HG03575 (cell line): Measurements from ENCODE around the gene NAXE.
"Not testable (repeated sequence)": the region's sequence is repeated elsewhere in the genome, so short reads cannot be mapped to it uniquely, and the experiment has no call there.

Experiments
- ATAC-seq: cut with Tn5 transposase; IDR thresholded peaks from one replicate; pipeline ENCODE4 v1.9.1; 2021; ENCODE audit not compliant: unreplicated experiment, insufficient number of reproducible peaks, low FRiP score; ENCODE audit errors: extremely low read depth

The NAXE gene

DNA sequence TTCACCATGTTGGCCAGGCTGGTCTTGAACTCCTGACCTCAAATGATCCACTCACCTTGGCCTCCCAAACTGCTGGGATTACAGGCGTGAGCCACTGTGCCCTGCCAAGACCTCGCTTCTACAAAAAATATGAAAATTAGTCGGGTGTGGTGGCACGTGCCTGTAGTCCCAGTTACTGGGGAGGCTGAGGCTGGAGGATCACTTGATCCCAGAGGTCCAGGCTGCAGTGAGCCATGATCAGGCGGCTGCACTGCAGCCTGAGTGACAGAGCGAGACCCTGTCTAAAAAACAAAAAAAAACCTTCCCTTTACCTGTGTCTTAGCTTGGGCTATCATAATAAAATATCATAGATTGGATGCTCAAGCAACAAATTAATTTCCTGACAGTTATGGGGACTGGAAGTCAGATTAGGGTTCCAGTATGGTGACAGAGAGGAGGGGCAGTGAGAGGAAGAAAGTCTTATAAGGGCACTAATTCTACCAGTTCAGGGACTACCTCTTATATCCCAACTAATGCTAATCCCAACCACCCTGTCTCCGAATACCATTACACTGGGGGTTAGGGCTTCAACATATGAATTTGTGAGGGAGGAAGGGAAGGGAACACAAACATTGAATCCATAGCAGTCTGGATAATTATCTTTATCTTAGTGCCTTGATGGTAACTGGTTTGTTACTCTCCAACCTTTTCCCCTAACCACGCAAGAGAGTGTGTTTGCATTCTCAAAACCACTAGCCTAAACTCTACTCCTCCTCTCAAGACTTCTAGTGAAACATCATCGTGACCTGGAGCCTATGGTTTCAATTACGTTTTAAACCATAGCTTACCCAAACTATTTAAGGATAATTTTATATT is 1.0 kb upstream of the NAXE start:
- no peak for ATAC-seq

DNA sequence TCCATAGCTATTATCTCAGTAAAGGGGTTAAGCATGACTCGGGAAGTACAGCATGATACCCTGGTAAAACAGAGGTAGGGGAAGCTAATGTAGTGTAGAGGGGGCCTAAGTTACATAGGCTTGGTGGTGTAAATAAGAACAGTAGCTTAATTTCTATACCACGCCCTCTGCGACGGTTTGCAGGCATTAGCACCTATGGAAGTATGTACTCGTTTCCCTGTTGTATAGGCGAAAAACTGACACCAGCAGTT is 470 bp upstream of the NAXE start:
- ATAC-seq: no peak

DNA sequence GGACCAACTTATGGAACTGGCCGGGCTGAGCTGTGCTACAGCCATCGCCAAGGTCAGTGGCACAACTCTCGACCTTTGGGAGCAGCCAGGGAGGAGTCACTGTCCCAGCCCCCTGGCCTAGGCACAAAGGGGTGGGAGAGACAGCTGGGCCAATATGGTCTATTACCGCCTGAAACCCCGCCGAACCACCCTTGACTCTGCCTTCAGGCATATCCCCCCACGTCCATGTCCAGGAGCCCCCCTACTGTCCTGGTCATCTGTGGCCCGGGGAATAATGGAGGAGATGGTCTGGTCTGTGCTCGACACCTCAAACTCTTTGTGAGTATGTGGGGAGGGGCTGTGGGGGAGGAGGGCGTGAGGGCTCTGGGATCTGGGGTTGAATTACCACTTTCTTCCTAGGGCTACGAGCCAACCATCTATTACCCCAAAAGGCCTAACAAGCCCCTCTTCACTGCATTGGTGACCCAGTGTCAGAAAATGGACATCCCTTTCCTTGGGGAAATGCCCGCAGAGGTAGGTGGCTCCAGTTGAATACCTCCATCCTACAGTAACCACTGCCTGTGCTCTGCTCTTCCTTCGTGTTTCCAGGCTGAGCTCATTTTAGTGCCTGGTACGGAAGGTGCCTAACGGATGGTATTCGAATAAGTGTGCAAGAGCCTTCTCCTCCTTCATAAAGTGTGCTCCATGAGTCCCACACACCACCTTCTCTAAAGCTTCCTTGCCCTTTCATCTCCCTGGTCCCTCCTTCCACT is 758 bp downstream of the NAXE start:
- ATAC-seq: no peak

DNA sequence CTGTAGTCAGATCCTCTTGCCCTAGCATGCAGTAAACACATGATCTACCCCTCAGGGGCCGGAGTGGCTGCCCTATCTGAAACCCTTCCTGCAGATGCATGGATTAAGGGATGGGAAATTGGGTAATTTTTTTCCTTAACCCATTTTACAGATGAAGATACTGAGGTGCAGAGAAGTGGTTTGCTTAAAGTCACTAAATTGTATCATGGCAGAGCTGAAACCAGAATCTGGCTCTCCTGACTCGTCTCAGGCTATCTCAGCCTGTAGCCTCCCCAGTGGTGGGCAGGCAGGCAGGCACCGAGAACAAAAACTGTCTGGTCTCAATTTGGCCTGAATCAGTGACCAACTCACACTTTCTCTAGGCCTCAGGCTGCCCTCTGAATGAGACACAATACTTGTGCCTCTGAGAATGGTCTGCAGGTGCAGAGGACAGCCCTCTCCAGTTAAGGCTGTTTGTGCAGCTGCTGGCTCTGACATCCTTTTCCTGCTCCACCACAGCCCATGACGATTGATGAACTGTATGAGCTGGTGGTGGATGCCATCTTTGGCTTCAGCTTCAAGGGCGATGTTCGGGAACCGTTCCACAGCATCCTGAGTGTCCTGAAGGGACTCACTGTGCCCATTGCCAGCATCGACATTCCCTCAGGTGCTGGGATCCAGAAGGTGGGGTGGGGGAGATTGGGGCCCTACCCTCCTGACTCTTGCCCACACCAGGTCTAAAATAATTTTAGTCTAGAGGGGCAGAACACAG is 1.5 kb downstream of the NAXE start:
- no peak for ATAC-seq

DNA sequence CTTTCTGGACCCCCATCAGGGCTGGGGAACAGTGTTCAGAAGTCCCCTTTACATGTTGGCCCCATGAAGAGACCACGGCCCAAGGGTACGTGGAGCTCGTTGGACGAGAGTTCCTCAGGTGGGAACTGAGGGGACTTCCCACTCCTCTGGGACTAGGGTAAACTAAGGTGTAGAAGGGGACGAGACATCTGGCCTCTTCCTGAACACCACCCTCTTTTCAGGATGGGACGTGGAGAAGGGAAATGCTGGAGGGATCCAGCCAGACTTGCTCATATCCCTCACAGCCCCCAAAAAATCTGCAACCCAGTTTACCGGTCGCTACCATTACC is 2.0 kb downstream of the NAXE start:
- ATAC-seq: no peak

DNA sequence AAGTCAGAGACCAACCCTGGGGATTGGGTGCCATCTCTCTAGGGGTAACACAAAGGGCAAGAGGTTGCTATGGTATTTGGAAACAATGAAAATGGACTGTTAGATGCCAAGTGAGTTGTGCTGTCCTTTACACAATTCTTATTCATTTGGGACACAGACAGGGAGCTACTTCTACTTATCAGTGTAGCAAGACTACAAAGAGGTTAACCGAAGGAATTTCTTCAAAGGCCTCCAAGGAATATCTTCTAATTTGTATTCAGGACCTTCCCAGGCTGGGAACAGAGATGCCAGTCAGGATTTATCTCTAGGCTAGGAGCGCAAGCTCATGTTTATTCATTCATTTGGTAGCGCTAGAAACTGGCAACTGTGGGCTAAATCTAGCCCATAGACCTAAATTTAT is 2.6 kb downstream of the NAXE start:
- ATAC-seq: no peak

DNA sequence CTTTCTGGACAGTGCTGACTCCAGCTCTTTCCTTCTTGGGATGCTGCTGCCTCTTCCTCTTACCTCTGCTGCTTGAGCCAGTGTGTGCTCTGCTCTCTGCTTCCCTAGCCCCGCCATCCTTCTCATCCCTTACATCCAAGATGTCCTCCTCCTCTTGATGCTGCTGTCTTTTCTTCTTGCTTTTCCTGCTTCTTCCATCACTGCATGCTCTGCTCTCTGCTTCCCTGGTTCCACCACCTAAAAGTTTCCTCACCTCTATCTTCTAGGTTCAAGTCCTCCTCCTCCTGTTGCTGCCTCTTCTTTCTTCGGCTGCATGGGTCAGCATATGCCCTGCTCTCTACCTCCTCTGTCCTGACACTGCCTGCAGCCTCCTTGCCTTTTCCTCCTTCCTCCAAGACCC is 3.4 kb downstream of the NAXE start:
- ATAC-seq: no peak

DNA sequence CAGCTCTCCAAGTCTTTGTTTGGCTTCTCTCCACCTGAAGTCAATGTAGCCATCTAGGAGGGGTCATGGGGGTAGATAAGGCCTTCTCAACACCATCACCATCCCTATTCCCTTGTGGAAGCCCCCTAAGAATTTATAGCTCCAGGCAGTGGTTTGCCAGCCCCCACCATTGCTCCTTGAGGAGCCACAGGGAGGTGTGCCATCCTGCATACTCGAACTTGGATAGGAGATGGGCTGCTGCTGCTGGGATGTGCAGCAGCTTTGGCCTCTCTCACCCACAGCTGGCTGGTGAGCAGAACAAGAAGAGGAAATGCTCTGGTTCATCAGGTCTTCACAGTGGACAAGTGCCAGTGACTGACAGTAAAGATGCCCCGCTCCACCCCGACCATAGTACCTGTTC is 4.8 kb downstream of the NAXE start:
- ATAC-seq: no peak

DNA sequence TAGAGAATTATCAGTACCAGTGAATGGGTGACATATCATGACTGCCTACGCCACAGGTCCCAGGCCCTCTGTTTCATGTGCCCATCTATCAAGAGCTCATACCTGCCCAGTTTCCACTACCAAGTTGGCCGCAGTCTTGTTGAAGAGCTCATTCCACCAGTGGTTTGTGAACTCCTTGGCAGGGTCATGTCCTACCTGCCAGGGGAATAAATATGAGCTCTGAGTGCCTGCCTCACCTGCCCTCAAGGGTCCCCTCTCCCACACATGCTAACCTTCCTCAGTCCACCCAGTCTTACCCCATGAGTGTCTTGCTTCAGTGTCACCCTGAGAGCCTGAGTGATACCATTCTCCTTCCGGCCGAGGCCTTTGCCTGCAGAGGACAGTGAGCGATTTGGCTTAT is 6.5 kb downstream of the NAXE start:
- ATAC-seq: no peak

DNA sequence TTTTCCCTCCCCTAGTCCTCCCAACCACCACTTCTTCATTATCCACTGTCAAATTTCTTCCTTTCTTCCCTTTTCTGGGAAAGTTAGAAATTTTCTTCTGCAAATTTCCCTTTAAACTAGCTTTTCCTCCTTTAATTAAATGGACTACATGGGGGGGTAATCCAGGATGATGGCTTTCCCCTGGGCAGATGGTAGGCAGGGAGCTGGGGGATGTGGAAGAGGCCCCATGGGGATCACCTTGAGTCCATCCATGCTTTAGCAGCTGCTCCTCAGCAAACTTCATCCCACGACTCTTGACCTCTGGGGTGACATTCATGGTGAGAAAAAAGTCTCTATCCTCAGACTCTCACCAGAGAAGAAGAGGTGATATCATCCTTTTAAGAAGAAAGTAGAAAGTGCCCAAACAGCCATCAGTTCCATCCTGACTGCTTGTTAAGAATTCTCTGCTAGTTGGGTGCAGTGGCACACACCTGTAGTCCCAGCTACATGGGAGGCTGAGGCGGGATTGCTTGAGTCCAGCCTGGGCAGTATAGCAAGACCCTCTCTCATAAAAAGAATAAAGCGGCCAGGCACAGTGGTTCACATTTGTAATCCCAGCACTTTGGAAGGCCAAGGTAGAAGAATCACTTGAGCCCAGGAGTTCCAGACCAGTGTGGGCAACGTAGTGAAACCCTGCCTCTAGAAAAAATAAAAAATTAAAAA is 7.3 kb downstream of the NAXE start:
- ATAC-seq: no peak

DNA sequence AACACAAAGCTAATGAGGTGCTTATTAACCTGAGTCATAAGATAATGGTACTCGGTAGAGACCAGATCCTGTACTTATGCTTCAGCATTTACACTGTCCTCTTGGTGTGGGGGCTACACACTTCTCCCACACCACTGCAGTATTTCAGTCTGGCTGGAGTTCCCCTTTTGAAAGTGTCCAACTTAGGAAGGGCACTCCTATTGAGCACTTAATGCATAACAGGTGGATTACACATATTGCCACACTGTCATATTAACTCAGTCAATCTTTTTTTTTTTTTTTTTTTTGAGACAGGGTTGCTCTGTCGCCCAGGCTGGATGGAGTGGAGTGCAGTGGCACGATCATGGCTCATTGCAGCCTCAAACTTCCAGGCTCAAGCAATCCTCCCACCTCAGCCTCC is 8.2 kb downstream of the NAXE start:
- ATAC-seq: no peak

DNA sequence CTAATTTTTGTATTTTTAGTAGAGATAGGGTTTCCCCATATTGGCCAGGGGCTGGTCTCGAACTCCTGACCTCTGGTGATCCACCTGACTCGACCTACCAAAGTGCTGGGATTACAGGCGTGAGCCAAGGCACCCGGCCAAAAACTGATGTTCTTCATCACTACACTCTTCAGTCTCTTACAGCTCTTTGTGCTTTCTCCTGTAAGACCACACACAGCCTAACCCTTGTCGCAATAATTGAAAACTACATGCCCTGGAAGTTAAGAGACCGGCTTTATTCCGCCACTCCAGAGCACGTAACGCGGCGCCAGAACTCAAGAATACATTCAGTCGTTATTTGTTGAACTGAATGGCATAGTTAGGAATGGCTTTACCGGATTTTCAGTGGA is 9.2 kb downstream of the NAXE start:
- no peak for ATAC-seq

DNA sequence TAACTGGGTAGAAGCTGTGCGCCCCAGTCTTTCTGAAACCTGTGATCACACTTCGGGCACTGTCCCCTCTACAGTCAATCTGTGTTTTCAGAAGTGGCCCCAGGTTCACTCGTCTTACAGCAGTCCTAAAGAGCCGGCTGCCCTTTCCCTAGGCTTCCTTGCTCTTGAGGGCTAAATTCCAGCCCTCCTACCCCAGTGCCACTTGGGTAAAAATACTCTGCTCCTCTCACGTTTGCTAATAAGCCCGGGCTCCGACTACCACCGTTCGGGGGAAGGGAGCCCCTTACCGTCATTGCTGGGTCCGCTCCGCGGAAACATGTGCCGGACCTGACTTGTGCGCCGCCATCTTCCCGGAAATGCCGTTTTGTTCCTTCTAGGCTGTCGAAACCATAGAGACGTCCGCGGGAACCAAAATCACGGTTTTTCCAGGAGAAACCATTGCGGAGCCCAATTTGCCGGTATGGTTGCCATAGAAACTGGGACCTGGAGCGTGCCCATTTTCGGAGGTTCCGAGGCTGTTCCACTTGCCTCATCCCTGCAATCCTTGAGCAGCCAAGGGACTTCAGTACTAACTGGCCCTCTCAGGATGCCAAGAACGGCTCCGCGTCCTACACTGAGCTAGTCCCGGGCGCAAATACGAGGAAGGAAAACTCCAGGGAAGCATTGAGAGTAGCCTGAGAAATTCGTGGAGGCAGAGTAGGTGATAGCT is 9.7 kb downstream of the NAXE start, which contains the start of gene GPATCH4:
TSS of gene GPATCH4 (minus strand) at position 358 of the 709 bp plus-strand sequence.
- no peak for ATAC-seq

DNA sequence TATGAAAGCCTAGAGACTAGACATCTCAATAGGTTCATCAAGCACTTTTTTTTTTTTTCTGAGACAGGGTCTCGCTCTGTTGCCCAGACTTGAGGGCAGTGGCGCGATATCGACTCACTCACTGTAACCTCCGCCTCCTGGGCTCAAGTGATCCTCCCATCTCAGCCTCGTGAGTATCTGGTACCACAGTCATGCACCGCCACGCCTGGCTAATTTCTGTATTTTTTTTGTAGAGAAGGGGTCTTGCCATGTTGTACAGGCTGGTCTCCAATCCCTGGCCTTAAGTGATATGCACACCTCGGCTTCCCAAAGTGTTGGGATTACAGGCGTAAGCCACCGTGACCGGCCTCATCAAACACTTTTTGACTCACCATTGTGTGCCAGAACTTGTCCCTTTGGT is 10.3 kb downstream of the NAXE start:
- no peak for ATAC-seq

DNA sequence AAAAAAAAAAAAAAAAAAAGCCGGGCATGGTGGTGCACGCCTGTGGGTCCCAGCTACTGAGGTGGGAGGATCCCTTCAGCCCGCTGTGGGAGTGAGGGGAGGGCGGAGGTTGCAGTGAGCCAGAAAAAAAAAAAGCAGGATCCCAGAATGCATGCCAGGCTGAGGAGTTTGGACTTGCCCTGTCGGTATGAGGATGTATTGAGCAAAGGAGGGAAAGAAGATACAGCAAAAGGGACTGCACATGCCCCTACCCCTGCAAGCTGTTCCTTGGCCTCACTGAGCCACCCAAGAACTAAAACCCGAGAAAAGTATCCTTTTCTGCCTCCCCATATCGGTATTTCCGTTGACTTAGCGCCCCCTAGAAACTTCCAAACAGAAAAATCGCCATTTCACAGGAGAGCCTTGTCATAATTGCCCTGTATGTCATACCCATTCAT is 11.0 kb downstream of the NAXE start:
- no peak for ATAC-seq

DNA sequence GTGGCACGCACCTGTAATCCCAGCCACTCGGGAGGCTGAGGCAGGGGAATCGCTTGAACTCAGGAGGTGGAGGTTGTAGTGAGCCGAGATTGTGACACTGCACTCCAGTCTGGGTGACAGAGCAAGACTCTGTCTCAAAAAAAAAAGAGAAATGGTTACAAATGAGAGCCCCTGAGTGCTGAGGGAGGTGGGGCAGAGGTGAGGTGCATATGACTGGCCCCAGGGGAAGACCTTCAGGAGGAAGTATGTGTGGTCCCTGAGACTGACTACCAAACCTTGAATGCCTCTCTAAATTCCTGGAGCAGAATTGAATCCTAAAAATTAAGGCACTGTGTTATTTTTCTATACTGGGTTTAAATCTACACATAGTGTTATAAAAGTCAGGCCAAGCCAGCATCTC is 15.8 kb downstream of the NAXE start:
- ATAC-seq: not testable (repeated sequence)

DNA sequence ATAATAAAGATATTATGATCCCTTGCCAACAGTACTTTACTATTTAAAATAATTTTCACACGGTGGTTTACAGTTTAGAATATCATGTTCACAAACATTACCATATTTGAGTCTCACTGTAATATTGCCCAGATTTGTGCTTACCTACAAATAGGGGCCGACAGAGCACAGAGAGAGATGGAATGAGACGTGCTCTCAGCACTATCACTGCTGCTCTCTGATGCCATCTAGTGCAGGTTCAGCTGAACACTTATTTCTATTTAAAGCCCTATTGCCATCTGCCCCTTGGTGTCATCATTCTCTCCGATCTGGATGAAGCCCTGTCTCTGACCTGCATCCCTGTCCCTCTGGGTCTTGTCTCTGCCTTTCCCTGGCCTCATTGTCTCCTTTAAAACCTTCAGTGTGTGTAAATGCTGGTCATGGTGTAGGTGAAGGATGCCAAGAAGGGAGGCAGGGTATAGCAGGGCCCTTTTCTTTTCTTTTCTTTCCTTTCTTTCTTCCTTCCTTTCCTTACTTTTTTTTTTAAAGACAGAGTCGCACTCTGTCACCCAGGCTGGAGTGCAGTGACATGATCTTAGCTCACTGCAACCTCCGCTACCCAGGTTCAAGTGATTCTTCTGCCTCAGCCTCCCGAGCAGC is 16.6 kb downstream of the NAXE start:
- ATAC-seq: no peak

DNA sequence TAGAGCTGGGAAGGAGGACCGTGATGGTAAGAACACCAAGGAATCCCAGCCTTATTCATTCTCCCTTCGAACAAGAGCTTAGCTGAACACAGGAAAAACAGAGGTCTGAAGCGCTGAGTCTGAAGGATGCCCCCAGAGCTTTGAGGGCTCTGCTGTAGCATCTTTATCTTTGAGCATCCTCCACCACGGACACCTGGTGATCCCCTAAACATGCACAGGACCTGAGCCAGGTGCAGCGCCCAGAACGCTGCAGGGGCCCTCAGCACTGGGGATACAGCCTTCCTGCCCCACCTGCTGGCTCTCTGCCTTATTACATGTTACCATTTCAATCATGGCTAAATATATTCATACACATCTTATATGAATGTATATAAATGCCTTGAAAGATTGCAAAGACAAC is 17.4 kb downstream of the NAXE start:
- no peak for ATAC-seq

DNA sequence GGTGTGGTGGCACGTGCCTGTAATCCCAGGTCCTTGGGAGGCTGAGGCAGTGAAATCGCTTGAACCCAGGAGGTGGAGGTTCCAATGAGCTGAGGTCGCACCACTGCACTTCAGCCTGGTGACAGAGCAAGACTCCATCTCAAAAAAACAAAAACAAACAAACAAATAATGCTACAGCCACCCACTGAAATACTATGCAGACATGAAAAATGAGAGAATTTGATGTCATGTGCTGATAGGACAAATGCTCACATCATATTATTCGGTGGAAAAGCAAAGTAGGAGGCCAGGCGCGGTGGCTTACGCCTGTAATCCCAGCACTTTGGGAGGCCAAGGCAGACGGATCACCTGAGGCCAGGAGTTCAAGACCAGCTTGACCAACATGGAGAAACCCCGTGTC is 18.5 kb downstream of the NAXE start:
- not testable (repeated sequence) for ATAC-seq
